OCI-M2 (cell line): Measurements from ENCODE around the gene TSC1.

Experiments
- DNase-seq: peaks from one replicate; lab custom pipeline; 2025; ENCODE audit not compliant: unreplicated experiment; lab: John Stamatoyannopoulos, UW

The TSC1 gene

DNA sequence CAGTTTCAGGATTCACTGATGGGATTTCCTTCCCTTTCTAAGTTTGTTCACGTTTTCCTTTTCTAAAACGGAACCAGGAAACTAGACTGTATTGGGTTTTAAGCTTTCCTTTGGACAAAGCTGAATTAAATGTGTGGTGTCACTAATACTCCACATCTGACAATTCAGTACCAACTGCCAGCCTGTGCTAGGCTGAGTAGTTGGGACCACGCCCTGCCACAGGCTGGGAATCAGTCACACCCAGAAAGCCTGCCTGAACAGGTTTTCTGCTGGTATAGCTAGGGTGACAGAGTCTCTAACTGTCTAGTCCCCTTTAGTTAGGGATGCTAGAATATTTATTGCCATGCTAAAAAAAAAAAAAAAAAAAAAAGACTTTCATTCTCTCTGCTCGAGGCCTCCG lies 50.1 kb downstream of the TSC1 start:
- DNase-seq, result no peak

DNA sequence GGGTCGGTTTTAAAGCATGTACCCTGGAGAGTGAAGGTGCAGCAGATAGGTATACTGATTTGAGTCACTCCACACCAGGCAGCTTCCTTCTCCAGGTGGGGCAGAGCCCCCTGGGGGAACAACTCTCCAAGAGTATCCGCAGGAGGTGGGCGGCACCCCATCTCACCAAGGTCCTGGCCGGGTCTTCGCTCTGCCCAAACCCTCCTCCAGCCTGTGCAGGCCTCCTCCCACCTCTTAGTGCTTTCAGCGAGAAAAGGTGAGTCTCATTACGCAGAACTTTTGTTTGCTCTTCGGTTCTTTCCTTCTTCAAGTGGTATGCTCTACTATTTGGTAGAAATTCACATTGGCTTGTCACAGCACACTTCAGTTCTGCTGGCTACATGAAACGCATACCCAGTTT lies 52.0 kb downstream of the TSC1 start:
- no peak for DNase-seq

DNA sequence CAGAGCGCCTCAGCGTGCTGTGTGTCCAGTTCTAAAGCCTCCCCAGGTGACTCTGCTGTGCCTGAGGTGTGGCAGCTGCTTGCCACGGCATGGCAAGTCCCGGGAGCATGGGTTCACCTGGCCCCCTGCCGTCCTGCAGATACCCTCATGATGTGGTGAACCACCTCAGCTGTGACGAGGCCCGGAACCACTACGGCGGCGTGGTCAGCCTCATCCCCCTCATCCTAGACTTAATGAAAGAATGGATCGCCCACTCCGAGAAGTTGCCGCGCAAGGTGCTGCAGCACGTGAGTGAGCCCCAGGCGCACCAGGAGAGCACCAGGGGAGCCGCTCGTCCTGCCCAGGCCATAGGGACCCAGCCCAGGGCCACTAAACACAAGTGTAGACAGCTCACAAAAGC lies 56.3 kb downstream of the TSC1 start:
- DNase-seq, result no peak

DNA sequence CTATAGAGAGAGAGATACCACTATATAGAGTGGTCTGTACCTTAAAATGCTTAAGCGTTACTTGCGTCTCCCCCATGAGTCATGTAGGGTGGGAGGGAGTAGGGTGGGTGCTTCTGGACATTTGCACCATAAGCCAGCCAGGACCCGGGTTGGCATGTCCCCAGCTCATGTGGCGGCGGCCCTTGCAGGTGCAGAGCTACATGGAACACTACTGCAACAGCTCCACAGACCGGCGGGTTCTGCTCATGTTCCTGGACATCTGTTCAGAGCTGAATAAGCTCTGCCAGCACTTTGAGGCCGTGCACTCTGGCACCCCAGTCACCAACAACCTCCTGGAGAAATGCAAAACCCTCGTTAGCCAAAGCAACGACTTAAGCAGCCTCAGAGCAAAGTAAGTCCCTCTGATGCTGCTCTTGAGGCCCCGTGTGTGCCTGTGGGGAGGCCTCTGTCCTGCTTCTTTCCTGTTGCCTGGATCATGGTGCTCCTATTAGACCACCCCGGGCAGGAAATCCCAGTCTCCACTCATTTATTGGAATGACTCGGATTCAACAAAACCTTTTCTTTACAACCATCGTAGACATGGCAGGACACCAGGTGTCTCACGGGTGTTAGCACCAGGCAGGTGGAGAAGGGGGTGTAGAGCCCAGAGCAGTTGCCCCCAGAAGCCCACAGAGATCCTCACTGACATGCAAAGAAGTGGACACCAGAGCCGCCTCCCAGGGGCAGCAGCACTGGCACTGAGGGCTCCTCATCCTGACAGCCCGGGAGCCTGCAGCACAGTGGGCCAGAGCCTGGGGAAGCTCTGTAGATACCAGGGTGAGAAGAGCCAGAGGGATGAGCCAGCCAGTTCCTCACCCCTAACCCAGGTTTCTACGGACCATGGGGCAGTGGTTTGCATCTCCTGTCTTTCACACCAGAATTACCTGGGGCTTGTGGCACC lies 57.0 kb downstream of the TSC1 start:
- no peak for DNase-seq

DNA sequence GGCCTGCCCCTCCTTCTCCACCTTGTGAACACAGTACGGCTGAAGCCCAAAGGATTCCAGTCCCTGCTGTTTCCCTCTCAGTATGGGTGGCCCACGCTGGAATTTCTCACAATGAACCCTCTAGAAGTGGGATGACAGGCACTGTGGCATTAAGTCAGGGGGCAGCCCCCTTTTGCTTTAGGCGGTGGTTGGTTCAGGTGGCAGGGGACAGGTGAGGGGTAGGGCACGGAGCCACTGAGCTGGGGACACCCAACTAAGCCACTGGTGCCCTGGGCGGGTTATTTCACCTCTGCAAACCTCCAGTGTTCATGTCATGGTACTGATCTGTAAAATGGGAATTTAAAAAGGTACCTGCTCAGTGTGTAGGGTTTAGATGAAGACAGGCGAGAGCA lies 58.1 kb downstream of the TSC1 start:
- no peak for DNase-seq

DNA sequence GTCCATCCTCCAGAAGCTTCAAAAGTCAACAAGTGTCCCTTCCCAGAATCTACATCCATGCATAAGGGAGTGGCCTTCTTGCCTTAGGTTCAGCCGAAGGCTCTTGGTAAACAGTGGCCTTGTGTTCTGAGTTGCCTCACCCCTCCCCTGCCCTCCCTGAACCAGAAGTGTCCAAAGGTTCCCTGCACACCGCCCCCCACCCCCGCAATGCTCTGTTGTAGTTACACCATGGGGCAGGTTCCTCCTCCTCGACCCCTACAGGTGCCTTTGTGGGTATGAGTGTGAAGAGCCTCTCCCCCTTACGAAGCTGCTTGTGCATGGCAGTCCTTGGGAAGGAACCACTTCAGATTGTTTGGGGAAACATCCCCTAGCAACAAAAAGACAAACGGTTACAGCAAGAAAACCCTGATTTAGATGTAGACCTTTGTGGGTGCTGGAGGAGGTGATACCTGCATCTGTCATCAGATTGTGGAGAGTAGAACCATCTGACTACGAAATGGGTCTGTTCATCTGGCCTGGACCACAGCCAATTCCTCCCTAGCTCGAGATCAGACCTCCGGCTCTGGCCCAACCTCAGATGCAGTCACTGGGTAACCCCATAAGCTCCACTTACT lies 58.6 kb downstream of the TSC1 start:
- no peak for DNase-seq

DNA sequence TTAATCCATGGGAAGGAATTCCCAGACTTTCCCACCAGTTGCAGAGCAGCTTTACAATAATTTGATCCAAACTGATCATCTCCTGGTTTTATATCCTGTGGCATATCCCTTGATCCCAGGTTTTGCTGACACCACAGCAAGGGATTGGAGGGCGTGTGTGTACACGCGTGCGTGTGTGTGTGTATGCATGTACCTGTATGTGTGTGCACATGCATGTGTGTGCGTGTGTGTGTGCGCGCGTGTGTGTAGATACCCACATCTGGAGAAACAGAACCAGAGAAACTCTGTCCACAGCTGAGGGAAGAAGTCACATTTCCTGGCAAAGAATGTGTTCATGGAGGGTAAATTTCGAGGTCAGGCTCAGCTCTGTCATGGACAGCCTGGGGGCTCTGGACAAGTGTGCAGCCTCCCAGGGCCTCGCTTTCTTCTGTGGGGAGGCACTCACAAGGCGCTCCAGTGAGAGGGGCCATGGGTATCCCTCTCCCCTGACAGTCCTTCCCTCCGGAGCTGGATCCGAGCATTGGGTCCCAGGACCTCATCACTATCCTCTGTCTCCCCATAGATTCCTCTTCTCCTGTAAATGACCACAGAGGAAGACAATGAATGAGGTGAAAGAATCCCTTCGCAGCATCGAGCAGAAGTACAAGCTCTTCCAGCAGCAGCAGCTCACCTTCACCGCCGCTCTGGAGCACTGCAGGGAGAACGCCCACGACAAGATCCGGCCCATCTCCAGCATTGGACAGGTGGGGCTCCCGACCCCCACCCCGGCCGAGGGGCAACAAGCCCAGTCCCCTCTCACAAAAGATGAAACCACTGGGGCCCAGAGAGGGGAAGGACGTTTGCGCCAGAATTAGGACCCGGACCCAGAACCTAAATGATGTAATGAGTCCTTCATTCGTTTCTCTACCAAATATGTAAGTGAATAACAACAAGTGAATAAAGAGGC lies 60.8 kb downstream of the TSC1 start:
- no peak for DNase-seq

DNA sequence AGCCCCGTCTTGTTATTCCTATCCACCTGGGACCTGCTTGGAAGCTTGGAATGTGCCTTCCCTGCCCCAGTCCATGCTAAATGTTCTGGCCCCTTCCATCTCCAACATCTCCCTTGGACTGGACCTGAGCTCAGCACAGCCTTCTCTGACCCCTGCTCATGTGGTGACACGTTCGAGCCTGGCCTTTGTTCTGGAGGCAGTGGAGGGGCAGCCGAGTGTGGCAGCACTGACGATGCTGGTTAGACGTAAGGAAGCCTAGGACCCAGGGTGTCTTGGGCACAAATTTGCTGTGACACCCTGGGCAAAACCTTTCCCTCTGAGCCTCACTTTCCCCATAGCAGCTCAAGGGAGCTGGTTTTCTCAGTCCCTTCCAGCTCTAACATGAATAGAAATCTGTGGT lies 61.8 kb downstream of the TSC1 start:
- DNase-seq, result no peak

DNA sequence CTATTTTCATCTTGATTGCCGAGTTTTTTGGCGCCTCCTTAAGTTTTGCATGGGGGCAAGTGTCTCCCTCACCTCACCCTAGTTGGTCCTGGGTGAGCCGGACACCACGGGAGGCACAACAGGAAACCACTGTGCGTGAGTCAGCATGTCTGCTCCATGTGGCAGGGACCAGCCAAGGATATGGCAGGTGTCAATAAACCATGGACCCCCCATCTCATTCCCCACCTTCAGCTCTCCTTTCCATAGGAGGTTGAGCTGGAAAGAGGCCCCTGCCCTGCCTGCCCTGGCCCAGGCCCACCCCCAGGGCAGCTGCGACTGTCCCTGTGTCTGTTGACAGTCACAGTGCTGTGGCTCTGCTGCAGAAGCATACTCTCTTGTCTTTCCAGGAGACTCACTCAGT lies 62.6 kb downstream of the TSC1 start:
- no peak for DNase-seq

DNA sequence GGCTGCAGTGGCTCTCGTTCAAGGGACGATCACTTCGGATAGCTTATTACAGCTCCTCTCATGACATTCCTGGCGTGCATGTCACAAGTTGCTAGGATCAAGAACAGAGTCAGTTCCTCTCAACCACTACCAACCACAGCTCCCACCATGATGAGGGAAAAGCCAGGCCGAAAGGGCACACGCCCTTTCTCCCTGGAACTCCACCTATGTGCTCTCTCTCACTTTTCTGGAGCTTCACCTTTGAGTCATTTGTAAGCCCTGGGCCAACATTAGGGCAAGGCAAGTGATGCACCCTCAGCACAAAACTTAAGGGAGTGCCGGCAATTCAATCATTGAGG lies 64.1 kb downstream of the TSC1 start:
- DNase-seq, result no peak

DNA sequence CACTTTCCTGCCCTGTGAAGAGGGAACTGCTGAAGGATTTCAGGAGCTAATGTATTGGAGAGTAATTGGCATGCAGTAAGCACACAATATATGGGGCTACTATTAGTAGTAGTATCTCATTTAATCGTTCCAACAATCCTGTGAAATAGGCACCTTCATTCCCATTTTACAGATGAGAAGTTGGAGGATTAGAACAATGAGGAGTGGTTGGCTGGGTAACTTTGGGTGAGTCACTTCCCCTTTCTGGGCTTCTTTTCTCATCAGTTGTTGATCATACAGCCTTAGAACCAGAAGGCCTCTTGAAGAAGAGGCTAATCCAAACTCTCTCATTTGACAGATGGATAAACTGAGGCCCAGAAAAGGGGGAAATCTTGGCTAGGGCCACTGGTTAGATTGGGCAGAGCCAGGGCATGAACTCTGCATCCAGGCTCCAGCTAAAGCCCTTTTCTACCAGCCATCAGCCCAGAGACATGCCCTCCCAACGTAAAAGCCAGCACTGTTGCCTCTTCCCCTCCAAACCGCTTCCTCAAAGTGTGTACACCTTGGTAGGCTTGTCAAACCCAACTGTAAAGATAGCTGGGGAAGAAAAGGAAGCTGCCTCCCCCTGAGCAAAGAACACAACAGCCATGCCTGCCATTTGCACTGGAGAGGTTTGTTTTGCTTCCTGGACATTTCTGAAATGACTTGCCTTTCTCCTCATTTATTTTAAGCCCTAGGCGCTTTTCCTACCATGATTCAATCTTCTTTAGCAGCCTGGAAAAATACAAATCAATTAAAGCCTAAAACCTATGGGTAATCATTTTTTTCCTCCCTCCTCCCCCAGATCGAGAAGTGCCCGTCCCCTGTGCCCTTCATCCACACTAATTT lies 64.7 kb downstream of the TSC1 start:
- DNase-seq, result no peak

DNA sequence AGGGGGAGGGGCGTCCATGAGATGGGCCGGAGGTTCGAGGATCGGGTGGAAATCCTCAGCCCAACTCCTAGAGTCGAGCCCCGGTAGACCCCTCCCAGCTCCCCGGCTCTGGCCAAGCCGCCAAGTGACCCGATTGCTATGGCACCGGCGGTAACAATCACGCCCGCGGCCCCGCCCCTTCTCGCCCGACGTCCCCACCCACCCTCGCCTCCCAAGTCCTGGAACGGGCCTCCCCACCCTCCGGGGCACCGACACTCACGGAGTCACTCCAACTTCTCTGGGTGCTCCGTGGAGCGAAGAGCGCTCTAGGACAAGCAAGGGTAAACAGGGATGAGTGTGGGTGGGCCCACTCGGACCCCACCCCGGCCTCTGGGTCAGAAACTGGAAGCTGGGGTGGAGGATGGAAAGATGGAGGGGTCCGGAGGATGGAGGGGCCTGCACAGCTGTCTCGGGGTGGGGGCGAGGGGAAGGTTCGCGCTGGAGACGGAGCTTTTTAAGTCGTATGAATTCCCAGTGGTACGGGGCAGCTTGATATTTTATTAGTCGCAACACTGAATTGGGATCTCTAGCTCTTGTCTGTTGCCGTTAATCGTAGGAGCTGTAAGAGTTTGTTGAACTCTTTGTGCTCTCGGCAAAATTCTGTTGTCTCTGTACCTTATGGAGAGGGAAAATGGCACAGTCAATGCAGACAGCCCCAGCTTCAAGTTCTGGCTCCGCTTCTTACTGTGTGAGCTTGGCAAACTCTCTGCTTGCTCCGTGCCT lies 65.5 kb downstream of the TSC1 start, which contains the start of gene SPACA9:
TSS of gene SPACA9 (plus strand) at position 204 of the 762 bp plus-strand sequence. CDS start 5,050 bp downstream, outside the sequence.
- DNase-seq, result no peak

DNA sequence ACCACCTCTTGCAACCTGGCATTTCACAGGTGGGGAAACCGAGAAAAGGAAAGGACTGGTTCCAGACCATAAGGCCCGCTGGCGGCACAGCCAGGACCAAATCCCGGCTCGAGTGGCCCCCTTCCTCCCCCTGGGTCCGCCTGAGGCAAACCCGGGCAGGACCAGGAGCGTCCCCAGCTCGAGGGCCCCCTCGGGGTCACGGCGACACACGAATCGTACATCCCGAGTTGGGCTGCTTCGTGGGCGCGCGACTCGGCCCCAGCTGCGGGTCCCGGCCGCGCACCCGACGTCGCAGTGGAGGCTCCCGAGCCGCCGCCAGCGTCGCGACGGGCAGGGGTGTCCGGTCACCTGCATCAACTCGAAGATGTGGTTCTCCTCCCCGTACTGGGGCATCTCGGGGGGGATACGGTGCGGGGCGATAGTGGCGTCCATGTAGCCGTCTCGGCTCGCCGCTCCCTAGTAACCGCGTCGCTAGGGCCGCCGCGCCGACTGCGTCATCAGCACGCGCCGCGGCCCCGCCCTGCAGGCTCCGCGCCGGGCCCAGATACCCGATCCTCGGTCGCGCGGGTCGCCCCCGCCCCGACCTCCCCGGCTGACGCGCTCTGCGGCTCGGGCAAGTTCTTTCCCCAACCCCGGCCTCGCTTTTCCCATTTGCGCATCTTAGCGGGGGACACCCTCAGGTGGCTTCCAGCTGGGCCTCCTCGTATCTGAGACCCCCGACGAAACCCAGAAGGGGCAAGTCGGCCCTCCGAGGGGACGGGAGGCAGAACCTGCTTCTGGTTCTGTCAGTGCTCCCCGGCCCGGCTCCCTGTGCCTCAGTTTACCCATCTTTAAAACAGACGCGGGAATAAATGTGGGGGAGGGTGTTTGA lies 66.4 kb downstream of the TSC1 start, which contains the start of gene AK8:
TSS of gene AK8 (minus strand) at position 461 of the 871 bp plus-strand sequence. CDS start at position 432, 29 bp downstream.
- DNase-seq, result peak; percentile 14

DNA sequence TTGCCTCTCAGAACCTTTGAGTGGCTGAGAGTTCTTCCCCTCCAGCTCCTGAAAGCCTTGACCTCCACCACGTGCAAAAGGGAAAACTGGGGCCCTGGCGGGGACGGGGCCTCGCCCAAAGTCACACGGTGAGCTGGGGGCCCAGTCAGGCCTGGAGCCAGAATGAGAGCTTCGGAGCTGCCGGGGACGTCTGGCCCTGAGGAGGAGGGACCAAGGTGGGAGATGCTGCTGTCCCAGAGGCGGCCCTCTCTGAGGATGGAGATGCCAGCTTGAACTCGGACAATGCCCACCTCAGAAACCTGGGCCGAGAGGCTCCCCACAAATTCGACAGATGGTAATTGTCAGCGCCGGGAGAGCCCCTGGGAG lies 67.0 kb downstream of the TSC1 start:
- no peak for DNase-seq

DNA sequence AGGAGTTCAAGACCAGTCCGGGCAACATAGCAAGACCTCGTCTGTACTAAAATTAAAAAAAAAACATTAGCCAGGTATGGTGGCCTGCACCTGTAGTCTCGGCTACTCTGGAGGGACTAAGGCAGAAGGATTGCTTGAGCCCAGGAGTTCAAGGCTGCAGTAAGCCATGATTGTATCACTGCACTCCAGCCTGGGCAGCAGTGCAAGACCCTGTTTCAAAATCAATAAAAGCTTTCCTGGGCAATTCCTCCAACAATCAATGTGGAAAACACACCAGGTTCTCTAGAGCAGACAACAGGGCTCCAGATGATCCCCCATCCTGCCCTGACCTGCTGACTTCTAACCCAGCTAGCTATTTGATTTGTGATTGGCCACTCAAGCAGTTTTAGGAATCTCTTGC lies 67.6 kb downstream of the TSC1 start:
- no peak for DNase-seq

DNA sequence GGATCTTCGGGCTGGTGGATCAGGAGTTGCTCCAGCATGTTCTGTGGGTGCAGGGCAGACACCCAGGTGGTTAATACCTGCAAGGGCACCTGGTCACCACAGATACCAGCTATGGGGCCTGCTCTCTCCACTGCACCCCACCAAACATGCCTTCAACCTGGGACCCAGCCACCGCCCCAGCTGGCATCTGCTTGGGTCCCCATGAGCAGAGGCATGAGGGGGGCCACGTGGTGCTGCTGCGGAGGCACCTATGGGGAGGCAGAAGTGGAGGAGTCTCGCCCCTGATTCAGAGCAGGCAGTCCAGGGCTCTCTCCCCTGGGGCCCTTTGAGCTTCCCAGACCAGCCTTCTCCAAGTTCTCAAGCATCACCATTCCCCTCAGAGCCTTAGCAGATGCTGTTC lies 69.3 kb downstream of the TSC1 start:
- no peak for DNase-seq

DNA sequence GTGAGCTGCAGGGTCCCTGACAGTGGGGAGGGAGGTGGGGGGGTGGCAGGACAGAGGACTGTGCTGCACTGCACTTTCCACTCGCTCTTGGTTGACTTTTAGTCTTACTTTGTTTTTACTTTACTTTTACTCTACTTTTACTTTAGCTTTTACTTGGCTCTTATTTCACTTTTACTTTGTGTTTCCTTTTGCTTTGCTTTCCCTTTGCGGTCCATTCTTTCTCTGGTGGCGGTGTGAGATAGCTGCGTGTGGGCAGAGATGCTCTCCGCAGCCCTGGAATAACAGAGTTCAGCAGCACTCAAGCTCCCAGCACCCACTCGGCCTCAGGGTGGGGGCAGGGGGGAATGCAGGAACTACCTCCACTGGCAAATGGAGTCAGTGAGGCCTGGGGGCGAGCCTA lies 71.0 kb downstream of the TSC1 start:
- no peak for DNase-seq

DNA sequence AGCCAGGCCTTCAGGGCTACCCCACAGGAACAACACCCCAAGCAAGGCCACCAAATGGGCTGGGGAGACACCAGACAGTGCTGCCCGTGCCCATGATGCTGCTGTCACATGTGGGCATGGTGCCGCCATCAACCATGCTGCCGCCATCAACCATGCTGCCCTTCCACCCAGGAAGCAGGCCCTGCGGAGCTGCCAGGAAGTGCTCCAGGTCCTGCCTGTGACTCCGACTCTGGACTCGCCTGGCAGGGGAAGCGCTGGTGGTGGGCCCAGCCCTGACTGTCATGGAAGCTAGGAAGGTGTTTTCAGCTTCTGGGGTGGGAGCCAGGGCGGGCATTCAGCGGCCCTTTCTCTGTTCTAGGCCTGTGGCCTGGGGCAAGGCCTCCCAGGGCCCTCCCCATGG lies 75.2 kb downstream of the TSC1 start:
- DNase-seq, result no peak

DNA sequence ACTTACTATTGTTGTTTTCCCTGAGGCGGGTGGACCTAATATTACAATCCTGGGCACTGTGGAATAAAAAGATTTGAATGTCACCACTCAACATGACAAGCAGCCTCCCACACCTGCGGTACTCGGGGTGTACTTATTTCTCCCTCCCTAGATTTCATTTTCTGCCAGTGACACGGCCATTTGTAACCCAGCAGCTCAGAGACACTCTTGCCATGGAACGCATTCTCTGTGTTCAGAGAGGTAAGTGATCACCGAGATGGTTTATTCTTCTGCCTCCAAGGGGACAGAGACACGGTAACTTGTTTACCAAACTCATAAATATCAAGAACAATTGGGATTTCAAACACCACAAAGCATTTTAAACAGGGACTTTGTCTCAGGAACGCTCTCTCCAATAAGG lies 77.5 kb downstream of the TSC1 start:
- no peak for DNase-seq
